Spleen (tissue), 7 donors: ENCODE results near the gene FHIT.

Source experiments
- POLR2A ChIP-seq, 3 donors: fragments of 450-650 bp; IDR thresholded peaks; one replicate each; pipeline ENCODE4 v1.5.1; 2017; ENCODE audit warnings: antibody characterized with exemption in 3 of 3, mild to moderate bottlenecking in 1 of 3
- POLR2AphosphoS5 ChIP-seq, 3 donors: sonication (generic); formaldehyde crosslinking; IDR thresholded peaks; one replicate each; pipeline ENCODE4 v1.5.1; 2017; ENCODE audit warnings: antibody characterized with exemption in 3 of 3
- TF ChIP-seq, protein P1 (sequence below), 11 experiments: fragments of 200-600 bp in 7 of 11; fragments of 450-650 bp in 4 of 11; sonication (generic) in 4 of 11; IDR thresholded peaks in 8 of 11; conservative IDR thresholded peaks in 3 of 11; 1 replicate in 7 of 11; 2 replicates in 4 of 11; pipeline versions ENCODE4 v1.4.0 to v1.8.0; 2016 to 2021; ENCODE audit warnings: antibody characterized with exemption in 11 of 11, inconsistent platforms in 4 of 11, mild to moderate bottlenecking in 1 of 11
- donor health status: DM: no; HTN: no; CAD: no; lungs with moderate emphysema.
- donor health status: DM: no; HTN: no; CAD: no.
- donor health status: DM: no; HTN: no; CAD: no.

DNA sequence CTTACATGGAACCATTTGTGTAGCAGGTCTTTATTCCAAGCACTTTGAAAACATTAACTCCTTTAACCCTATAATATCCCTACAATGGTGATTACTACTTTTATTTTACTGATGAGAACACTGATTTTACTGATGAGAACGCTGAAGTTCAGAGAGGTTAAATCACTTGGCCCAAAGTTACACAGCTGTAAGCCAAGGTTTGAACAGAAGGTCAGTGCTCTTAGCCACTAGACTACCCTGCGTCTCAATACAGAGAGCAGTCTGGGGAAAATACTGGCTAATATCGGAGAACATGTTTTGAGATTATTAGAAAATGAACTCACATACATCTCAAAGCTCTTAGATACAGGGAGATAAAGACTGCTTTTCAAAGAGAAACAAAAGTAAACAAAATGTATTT lies 827.2 kb downstream of the FHIT start:
- TF ChIP-seq, protein P1, sequence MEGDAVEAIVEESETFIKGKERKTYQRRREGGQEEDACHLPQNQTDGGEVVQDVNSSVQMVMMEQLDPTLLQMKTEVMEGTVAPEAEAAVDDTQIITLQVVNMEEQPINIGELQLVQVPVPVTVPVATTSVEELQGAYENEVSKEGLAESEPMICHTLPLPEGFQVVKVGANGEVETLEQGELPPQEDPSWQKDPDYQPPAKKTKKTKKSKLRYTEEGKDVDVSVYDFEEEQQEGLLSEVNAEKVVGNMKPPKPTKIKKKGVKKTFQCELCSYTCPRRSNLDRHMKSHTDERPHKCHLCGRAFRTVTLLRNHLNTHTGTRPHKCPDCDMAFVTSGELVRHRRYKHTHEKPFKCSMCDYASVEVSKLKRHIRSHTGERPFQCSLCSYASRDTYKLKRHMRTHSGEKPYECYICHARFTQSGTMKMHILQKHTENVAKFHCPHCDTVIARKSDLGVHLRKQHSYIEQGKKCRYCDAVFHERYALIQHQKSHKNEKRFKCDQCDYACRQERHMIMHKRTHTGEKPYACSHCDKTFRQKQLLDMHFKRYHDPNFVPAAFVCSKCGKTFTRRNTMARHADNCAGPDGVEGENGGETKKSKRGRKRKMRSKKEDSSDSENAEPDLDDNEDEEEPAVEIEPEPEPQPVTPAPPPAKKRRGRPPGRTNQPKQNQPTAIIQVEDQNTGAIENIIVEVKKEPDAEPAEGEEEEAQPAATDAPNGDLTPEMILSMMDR (IDR thresholded peaks at IDR 0.05 in 8 of 11, conservative IDR thresholded peaks at IDR 0.05 in 3 of 11) = no peak
- no peak for TF ChIP-seq POLR2AphosphoS5 (IDR thresholded peaks at IDR 0.05)
- TF ChIP-seq POLR2A (IDR thresholded peaks at IDR 0.05) = no peak
